IPS DF 4.7 (cell line): Measurements from ENCODE around the gene PCSK9.

Experiments used
- DNase-seq: peaks from one replicate; pipeline ENCODE4 v3.0.0-alpha.2; 2013; ENCODE audit warnings: low spot score; ENCODE audit errors: extremely low read depth

Gene PCSK9

DNA sequence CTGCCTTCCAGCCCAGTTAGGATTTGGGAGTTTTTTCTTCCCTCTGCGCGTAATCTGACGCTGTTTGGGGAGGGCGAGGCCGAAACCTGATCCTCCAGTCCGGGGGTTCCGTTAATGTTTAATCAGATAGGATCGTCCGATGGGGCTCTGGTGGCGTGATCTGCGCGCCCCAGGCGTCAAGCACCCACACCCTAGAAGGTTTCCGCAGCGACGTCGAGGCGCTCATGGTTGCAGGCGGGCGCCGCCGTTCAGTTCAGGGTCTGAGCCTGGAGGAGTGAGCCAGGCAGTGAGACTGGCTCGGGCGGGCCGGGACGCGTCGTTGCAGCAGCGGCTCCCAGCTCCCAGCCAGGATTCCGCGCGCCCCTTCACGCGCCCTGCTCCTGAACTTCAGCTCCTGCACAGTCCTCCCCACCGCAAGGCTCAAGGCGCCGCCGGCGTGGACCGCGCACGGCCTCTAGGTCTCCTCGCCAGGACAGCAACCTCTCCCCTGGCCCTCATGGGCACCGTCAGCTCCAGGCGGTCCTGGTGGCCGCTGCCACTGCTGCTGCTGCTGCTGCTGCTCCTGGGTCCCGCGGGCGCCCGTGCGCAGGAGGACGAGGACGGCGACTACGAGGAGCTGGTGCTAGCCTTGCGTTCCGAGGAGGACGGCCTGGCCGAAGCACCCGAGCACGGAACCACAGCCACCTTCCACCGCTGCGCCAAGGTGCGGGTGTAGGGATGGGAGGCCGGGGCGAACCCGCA is at the start of gene PCSK9:
Gene PCSK9 (plus strand): TSS at position 207 of the 741 bp plus-strand sequence. CDS start 290 bp downstream, at position 497.
- DNase-seq = no peak

DNA sequence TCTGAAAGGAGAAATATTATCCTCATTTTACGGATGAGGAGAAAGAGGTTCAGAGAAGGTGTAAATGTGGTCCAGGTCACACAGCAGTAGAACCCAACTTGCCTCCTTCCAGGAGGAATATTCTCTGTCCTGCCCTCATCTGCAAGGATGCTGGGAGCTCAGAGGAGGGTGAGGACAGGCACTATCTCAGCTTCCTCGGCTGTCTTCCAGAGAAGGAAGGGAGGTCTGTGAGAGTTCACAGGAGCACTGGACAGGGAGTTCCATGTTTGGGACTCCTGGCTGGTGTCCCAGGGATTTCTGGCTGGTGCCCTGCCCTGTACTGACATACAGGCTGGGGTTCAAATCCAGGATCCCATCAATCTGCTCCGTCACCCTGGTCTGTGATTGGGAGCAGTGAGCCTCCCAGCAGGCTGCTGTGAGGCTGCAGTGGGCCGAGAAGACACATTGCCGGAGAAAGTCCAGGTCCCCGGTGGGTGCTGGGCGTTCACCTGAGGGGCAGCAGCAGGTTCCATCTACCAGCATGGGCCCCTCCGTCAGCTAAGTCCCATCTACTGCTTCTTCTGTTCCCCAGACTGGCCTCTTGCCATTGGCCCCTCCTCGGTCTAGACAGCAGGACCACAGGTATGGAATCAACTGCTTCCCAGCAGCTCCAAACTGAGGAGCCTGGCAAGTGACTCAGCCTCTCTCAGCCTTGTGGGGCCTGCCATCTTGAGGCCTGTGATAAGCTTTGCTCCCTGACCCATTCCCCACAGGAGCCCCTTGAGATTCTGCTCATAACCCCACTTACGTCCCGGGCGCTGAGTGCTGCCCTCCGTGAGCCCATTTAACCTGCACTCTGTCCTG is 49.2 kb upstream of the PCSK9 start:
- DNase-seq = no peak

DNA sequence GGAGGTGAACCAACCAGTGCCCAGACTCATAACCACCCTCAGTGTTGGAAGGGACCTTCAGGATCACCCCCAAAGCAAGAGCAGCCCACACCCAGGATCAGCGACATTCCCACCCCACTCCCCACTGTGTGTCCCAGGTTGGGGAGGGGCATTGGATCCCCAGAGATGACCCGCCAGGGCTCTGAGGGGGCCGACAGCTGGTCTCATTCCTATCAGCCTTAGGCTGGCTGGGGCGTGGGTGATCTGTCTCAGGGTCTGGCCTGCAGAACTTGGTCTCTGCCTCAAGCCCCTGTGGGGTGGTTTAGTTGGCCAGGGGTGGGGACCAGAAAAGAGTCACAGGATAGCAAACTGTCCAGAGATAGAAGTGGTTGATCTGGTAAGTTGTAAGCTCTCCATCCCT is 48.4 kb upstream of the PCSK9 start:
- no peak for DNase-seq

DNA sequence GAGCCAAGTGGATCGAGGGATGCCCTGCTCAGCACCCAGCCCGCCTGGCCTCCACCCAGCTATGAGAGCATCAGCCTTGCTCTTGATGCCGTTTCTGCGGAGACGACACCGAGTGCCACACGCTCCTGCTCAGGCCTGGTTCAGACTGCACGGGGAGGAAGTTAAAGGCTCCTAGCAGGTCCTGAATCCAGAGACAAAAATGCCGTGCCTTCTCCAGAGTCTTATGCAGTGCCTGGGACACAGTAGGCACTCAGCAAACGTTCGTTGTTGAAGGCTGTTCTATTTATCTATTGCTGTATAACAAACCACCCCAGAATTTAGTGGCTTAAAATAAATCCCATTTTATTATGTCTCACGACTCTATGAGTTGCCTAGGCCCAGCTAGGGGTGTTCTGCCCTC is 47.4 kb upstream of the PCSK9 start:
- DNase-seq = no peak

DNA sequence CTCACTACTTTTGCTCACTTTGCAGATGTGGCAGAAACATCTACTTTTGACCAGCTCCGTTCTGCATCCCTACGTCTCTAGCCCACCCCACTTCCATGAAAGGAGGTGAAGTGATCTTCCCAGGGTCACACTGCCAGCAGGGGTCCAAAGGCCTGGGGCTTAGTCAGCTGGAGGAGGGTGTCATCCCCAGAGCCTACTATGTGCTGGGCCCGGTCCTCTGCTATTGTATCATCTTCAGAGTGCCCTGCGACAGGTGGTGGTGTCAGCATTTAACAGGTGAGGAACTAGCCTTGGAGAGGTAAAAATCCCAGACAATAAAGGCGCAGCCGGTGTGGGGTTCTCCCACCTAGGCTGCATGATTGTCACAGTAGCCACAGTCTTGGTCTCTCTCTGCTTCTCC is 46.2 kb upstream of the PCSK9 start:
- no peak for DNase-seq

DNA sequence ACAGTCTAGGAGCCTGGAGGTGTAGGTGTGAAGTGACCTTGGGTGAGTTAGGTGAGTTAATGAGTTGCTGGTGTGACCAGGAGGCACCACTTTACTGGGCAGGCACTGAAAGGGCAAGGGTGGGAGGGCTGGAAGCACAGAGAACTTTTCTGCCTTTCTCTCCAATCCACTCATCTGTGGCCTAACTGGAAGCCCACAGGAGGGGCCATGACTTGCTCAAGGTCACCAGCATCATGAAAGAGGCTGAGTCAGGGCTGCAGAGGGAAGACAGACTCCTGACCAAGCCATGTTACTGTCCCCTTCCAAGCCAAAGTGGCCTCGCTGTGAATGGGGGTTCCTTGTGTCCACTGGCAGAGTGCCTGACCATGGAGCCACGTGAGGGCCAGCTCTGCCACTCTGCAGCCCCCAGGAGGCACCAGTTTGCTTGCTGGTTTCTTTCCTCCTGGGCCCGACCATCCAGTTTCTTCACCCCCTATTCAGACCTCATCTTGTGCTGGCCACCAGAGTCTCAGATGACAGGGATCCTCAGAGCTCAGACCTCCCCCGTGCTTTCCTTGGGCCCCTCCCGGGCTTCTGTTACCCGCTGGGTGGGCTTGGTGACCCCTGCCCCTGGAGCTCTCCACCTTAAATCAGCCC is 44.9 kb upstream of the PCSK9 start:
- no peak for DNase-seq

DNA sequence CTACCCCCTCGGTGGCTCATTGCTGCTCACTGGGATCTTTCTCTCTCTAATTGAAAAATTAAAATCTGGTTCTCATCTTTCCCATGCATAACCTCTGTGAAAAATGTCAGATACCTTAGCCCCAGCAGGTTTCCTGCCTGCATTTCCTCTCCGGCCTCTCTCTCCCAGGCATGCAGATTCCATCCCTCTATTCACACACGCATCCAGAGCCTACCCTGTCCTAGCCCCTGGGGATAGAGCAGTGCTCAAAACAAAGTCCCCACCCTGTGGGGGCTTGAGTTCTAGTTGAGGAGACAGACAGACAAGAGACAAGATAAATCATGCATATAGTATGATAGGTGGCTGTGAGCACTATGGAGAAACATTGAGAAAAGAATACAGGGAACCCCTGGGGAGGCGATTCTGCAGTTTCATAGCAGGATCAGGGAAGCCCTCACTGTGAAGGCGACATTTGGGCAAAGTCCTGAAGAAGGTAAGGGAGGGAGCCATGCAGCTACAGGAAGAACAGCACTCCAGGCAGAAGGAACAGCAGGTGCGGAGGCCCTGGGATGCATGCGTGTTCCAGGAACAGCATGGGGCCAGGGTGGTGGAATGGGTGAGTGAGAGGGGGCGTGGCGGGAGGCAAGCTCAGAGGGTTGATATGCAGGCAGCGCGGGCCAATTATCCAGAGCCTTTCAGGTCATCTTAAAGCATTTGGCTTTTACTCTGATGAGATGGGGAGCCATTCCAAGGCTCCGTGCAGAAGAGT is 44.2 kb upstream of the PCSK9 start:
- DNase-seq = no peak

DNA sequence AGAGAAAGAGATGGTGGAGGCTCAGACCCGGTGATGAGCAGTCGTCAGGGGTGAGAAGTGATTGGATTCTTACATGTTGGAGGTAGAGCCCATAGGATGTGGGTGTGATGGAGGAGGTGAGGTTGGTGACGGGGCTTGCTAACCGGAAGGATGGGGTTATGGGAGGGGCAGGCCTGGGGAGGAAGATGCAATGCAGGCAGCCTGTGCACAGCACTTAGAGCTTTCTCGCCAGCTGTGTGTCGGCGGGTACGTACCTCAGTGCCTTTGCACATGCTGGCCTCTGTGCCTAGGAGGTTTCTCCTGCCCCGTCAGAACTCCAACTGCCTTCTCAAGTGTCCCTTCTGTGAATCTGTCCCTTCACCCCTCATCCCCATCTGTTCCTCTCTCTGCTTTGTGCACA is 43.5 kb upstream of the PCSK9 start:
- DNase-seq = no peak

DNA sequence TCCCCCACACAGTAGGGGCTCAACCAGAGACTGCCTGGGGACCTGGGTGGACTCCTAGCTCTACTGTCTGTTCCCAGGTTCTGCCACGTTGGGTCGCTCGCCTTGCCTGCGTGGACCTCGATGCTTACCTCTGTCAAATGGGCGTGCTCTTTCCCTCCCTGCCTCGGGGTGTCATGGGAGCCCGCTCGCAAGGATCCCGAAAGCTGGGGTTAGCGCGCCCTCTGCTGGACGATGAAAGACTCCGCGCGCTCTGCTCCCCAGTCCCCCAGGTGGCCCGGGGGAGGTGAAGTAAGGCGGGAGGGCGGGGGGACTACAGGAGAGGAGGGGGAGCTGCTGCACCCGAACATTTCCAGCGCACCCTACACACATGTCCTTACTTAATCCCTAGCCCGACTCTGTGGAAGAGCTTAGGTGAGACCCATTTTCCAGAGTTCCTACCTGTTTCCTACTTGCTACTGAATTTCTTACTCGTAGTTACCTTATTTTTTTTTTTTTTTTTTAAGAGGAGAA is 42.9 kb upstream of the PCSK9 start:
- no peak for DNase-seq

DNA sequence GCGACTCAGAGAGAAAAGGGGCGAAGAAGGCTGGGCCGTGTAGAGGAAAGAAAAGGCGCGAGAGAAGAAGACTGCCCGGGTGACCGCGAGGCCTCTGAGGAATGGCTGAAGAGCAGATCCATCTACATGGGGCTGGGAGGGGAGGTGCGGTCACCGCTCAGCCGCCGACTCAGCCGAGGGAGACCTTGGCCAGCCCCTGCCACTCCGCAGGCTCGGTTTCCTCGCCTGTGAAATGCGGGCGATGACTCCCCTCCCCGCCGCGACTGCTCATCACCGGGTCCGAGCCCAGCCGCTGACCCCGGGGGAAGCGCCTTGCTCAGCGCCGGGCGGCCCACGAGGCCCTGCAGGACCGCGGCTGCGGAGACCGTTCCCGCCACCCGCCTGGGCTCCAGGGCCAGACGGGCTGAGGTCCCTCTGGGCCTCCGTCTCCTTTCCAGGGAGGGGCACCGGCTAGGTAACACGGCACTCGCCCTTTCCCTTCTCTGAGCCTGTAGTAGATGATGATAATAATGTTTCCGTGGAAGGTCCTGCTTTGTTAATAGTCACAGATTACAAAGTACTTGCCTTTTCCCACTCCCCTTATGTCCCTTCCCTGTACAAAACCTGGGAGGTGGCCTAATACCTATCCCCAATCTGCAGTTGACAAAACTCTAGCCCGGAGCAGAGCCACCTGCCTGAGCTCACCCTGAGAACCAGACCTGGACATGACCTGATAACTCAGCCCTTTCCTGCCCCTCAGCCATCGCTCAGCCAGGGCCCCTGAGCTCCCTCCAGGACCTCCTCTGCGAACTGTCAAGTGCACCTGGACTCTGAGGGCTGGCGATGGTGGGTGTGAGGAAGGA is 42.3 kb upstream of the PCSK9 start:
- DNase-seq = no peak

DNA sequence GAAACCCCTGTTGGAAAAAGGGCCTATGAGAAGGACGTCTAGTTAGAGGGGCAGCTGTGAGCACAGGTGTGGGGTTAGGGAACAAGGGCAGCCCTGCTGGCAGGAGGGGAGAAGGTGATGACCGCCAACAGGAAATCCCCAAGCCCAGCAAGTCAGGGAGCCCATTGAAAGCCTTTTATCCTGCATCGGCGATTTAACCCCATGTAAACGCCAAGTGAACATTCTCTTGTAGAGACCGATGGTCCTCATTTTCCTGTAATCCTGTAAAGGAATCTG is 41.7 kb upstream of the PCSK9 start:
- DNase-seq = no peak

DNA sequence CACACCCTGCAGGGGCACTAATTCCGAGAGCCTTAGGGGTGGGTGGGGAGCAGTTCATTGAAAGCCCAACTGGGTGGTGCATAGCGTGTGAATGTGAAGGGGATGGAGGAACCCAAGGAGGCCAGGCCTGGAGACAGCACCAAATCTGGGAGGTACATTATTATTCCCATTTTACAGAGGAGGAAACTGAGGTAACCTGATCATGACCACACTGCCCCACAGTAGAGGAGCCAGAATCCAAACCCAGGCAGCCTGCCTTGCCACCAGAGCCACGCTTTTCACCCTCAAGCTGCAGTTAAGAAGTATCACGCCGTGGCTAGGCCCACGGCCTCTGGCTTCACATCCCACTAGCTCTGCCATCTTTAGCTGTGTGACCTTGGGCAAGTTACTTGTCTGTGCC is 41.2 kb upstream of the PCSK9 start:
- DNase-seq = no peak

DNA sequence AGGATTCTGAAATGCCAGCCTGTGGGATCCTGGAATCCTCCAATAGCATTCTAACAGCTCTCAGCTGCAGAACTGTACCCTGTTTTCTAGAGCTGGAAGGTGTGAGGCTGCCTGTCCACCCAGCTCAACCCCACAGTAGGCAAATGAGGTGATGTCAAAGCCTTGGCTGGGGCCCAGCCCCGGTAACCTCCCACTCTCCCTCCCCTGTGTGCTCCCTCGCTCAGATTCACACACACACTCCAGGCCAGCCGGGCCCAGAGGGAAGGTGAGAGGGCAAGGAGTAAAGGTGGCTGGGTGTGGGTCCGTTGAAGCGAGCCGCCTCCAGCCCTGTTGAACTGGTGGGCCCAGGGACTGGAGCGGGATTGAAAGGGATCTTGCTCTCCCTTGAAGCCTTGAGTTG is 40.7 kb upstream of the PCSK9 start, which contains the start of gene BSND:
Gene BSND (plus strand): TSS at position 257 of the 400 bp plus-strand sequence. CDS start 254 bp downstream, outside the sequence.
- no peak for DNase-seq

DNA sequence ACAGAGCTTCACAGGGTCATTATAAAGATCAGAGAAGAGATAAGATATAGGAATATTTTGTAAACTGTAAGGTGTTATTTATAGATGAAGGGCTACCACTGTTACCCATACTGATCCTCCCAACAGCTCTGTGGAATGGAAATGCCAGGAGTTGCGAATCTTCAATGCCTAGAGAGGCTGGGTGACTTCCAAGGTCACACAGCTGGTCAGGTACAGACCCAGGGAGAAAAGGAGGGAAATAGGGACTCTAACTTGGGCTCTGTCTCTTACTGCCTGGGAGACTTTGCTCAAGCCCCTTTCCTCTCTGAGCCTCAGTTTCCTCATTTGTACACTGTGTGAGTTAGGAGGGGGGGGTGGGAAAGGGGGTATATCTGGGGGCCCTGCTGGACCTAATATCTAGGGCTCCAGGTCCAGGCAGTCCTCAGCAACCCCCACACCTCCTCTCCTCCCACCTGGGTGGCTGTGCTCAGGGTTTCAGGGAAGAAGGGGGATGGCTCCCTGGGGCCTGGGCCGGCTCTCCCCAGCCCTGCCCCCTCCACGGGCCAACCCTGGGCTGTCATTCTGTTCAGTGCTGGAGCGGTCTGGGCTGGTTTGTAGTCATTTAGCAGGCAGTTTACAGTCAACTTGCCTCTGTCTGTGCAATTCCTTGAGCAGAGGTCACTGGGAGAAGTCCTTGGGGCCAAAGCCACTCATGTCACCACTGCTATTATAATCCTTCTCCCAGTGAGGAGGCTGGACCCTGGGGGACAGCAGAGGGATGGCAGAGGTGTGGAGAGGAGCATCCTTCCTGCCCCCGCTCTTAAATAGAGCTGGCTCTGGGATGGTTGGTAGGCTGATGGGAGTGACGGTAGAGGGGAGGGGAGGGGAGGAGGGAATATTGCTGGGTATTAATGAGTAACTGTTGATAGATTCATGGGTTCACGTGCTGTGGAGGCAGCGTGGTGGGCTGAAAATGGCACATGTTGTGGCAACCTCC is 39.0 kb upstream of the PCSK9 start:
- no peak for DNase-seq

DNA sequence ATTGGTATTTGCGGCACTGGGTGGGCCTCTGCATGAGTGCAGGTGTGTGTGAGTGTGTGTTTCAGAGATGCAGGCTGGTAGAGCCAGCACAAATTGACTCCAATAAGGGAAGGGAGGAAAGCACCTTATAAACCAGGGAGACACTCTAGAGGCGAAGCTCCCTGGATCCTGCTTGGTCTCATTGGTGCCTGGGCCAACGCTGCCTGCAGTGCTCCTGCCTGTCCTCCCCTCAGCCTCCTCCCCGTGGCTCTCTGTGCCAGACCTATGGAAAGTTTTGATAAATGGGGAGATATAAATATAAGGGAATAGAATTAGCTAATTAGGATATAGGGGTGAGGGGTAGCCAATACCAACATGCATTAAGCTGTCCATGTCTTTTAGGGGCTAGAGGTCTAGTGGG is 38.0 kb upstream of the PCSK9 start:
- DNase-seq = no peak

DNA sequence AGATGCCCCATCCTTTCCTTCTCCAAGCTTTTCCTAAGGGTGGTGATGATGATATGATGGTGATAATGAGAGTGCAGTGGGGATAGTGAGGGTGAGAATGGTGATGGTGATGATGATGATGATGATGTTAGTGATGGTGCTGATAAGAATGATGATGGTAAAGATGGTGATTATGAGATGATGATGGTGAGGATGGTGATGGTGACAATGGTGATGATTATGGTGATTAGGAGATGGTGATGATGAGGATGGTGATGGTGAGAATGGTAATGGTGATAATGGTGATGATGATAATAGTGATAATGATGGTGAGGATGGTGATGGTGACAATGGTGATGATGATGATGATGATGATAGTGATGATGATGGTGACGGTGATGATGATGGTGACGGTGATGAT is 36.7 kb upstream of the PCSK9 start:
- DNase-seq = no peak

DNA sequence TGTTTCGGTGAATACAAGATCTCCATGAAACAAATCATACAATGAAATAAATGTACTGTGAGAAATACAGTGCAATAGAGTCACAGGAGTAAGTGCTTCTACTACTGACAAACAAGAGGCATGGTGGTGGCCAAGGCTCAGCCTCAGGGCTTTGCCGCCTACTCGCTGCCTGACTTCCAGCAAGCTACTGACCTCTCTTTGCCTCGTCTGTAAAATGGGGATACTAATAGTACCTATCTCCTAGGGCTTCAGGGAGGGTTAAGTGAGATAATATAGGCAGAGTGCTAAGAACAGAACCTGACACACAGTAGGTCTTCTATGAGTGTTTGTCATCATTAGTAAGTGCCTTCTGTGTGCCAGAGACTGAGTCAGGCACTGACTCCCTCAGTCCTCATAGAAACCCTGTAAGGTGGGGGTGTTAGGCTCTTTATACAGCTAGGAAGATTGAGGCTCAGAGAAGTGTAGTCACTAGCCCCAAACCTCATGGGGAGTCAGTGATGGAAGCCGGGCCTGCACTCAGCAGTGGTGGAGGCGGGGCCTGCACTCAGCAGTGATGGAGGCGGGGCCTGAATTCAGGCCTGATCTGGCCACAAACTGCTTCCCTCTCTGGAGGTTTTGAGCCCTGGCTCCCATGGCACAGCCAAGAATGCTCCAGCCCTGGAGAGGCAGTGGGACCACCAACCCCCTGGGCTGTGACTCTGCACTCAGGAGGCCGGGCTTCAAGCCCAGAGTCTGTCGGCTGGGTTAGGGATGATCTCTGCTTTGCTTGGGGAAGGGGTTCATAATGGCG is 33.8 kb upstream of the PCSK9 start:
- no peak for DNase-seq

DNA sequence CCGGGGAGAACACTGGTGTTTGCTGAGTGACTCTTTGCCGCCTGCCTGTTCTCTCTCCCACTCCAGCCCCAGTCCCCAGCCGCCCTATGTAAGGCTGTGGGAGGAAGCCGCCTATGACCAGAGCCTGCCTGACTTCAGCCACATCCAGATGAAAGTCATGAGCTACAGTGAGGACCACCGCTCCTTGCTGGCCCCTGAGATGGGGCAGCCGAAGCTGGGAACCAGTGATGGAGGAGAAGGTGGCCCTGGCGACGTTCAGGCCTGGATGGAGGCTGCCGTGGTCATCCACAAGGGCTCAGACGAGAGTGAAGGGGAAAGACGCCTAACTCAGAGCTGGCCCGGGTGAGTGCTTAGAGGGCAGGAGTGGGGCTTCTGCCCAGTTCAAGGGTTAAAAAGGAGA is 32.4 kb upstream of the PCSK9 start:
- DNase-seq = no peak

DNA sequence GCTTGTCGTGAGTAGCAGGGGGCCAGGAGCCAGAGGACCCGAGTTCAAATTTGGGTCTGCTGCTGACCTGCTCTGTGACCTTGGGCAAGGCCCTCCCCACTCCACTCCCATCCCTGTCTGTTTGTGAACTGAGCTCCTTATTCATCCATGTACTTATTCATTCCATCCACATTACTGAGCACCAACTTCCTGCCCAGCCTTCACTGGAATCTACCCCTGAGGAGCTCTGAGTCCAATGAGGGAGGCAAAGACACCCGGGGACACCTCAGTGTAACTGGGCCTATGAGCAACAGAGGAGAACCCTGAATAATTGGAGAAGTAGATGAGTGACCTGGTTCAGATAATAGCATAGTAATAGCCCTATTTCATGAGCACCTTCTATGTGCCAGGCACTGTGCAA is 31.7 kb upstream of the PCSK9 start:
- no peak for DNase-seq
